HepG2 (cell line): Measurements from ENCODE around the gene PAEP. TPM values are rescaled to one million over a fixed set of nuclear protein-coding genes. Genes with fewer than 3 reads are reported as not detected.

Source experiments
- CREB1 ChIP-seq, 2 experiments: fragments of 450-650 bp in 1 of 2; IDR thresholded peaks; 2 replicates each; pipeline ENCODE4 v1.6.1; 2016 to 2017; ENCODE audit warnings: control low read depth in 1 of 2, mild to moderate bottlenecking in 1 of 2, missing compliant biosample characterization in 1 of 2, missing genetic modification characterization in 1 of 2
- DNMT3B ChIP-seq: conservative IDR thresholded peaks from 2 replicates; pipeline ENCODE4 v1.6.1; 2016; ENCODE audit warnings: missing biosample characterization, control low read depth
- EED ChIP-seq: sonication (generic); formaldehyde crosslinking; IDR thresholded peaks from 2 replicates; pipeline ENCODE4 v1.5.0; 2020; ENCODE audit warnings: mild to moderate bottlenecking, missing genetic modification reagents
- MLXIP ChIP-seq: sonication (generic); formaldehyde crosslinking; IDR thresholded peaks from 2 replicates; pipeline ENCODE4 v1.9.0; 2021; ENCODE audit warnings: missing genetic modification reagents, borderline replicate concordance
- PAXIP1 ChIP-seq: sonication (generic); formaldehyde crosslinking; conservative IDR thresholded peaks from 2 replicates; pipeline ENCODE4 v1.4.0; 2020; ENCODE audit warnings: mild to moderate bottlenecking, missing genetic modification reagents, moderate library complexity
- PHF5A ChIP-seq: IDR thresholded peaks from one replicate; pipeline ENCODE4 v1.6.1; 2018; ENCODE audit warnings: low read depth, missing genetic modification reagents; ENCODE audit not compliant: unreplicated experiment
- RFX3 ChIP-seq: IDR thresholded peaks from 2 replicates; pipeline ENCODE4 v1.6.1; 2016; ENCODE audit warnings: missing biosample characterization, missing genetic modification reagents
- SAP130 ChIP-seq: IDR thresholded peaks from 2 replicates; pipeline ENCODE4 v1.6.1; 2016; ENCODE audit warnings: low read depth
- SATB2 ChIP-seq: sonication (generic); formaldehyde crosslinking; IDR thresholded peaks from 2 replicates; pipeline ENCODE4 v1.5.0; 2020; ENCODE audit warnings: missing genetic modification reagents
- SRY ChIP-seq: sonication (generic); formaldehyde crosslinking; IDR thresholded peaks from 2 replicates; pipeline ENCODE4 v1.8.0; 2022; ENCODE audit warnings: mild to moderate bottlenecking, missing genetic modification reagents
- ZBTB38 ChIP-seq: sonication (generic); formaldehyde crosslinking; IDR thresholded peaks from 2 replicates; pipeline ENCODE4 v1.5.1; 2020; ENCODE audit warnings: mild to moderate bottlenecking, missing genetic modification reagents
- ZHX1 ChIP-seq: sonication (generic); formaldehyde crosslinking; IDR thresholded peaks from 2 replicates; pipeline ENCODE4 v1.8.1; 2022; ENCODE audit warnings: low read depth, mild to moderate bottlenecking, missing genetic modification reagents
- ZNF652 ChIP-seq: IDR thresholded peaks from 2 replicates; pipeline ENCODE4 v1.6.1; 2016; ENCODE audit warnings: low read depth, borderline replicate concordance
- ZNF781 ChIP-seq: sonication (generic); formaldehyde crosslinking; IDR thresholded peaks from 2 replicates; pipeline ENCODE4 v1.5.1; 2020; ENCODE audit warnings: borderline replicate concordance, mild to moderate bottlenecking, missing genetic modification reagents; ENCODE audit errors: not compliant biosample characterization
- ZNF800 ChIP-seq: sonication (generic); formaldehyde crosslinking; IDR thresholded peaks from 2 replicates; pipeline ENCODE4 v1.4.0; 2020; ENCODE audit warnings: missing genetic modification reagents
- ZSCAN20 ChIP-seq: sonication (generic); formaldehyde crosslinking; IDR thresholded peaks from 2 replicates; pipeline ENCODE4 v1.4.0; 2020; ENCODE audit warnings: missing genetic modification reagents, mild to moderate bottlenecking, borderline replicate concordance
- polyA plus RNA-seq, 8 experiments: library from polyadenylated mRNA; depleted of rRNA in 3 of 8; stranded (reverse) in 7 of 8; unstranded in 1 of 8; fragments of >200 nt; fragmentation: Illumina TruSeq in 4 of 8; extraction: Trizol in 4 of 8; gene quantifications; 2 replicates each; pipeline versions ENCODE4 v1.2.1 to v1.2.3, GENCODE V29; 2011 to 2016; ENCODE audit warnings: low read depth in 4 of 8, missing spikeins in 1 of 8, mixed read lengths in 1 of 8; ENCODE audit not compliant: insufficient read depth in 1 of 8
- total RNA-seq, 5 experiments: library from RNA; depleted of rRNA; stranded (reverse); fragments of >200 nt; fragmentation: Illumina TruSeq; extraction: Trizol; gene quantifications; 2 replicates each; pipeline ENCODE4 v1.2.3, GENCODE V29; 2016; ENCODE audit warnings: low read depth in 1 of 5

PAEP gene
- total and polyA plus RNA-seq, 2 of the 13 experiments (the other 11 are each of a cell fraction or from before 2014, with no cell fraction given), result 0.75 to 10.8 TPM

GRCh38 chr9:135589596-135590485 is 28.3 kb downstream of the PAEP start (continued):
- no peak for TF ChIP-seq ZNF800
- no peak for TF ChIP-seq EED (CRISPR knock-in tag)
- TF ChIP-seq ZNF652, result no peak
- no peak for TF ChIP-seq SAP130
- TF ChIP-seq ZBTB38 (CRISPR knock-in tag), result no peak
- TF ChIP-seq RFX3 (CRISPR knock-in tag), result no peak
- TF ChIP-seq SRY (CRISPR knock-in tag), result no peak
- TF ChIP-seq ZHX1 (CRISPR knock-in tag), result no peak
- TF ChIP-seq MLXIP (CRISPR knock-in tag), result no peak
- TF ChIP-seq DNMT3B (CRISPR knock-in tag), result no peak
- no peak for TF ChIP-seq CREB1 (IDR thresholded peaks at IDR 0.05)
- no peak for TF ChIP-seq CREB1 (CRISPR knock-in tag; IDR thresholded peaks at IDR 0.05)
- no peak for TF ChIP-seq ZNF781 (CRISPR knock-in tag)
- no peak for TF ChIP-seq PHF5A (CRISPR knock-in tag)
- no peak for TF ChIP-seq SATB2 (CRISPR knock-in tag)
- no peak for TF ChIP-seq ZSCAN20 (CRISPR knock-in tag)
- no peak for TF ChIP-seq PAXIP1 (CRISPR knock-in tag)
